NOMO-1 treated with DMSO at 0.1 percent for 48 hours (cell line): Measurements from ENCODE around the gene TRAPPC10.

Experiments used
- DNase-seq: peaks from one replicate; lab custom pipeline; 2025; ENCODE audit not compliant: unreplicated experiment; lab: John Stamatoyannopoulos, UW

The TRAPPC10 gene

GRCh38 chr21:44065428-44065827, 53.3 kb downstream of the TRAPPC10 start:
- peak; percentile 47 for DNase-seq

- DNase-seq = no peak
Observed at GRCh38 chr21:44066116-44066515, 54.0 kb downstream of the TRAPPC10 start.

DNA sequence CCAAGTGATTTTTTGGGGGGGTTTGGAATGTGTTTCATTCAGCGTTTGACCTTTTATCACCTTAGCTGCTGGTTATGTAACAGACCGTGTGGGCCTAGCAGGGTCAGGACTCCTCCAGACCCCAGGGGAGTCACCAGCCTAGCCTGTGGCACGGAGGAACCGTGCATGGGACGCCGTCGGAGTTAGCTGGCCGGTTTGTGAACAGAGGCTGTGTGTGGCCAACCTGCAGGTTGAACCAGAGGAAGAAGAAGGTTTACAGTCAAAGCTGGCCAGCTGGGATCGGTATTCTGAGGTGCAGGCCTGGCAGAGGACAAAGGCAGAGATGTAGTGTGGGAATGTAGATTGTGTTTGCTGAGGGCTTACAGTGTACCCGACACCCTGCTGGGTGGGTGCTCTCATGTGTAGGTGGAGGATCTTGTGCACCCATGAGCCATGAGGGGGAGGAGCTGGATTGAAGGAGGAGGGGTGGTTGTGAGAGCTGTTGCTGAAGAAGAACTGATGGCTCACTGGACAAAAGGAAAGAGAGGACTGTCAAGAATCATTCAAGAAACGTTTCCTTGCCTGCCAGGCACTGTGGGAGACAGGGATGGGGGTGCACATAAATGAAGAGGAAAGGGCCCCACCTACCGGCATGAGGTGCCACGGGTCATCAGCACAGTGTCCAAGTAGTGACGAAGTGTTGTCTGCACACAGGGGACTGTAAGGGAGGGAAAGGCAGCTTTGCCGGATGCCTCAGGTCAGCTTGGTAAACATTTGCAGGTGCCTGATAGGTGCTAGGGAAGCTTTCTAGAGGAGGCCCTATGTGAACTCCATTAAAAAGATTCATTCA, 55.1 kb downstream of the TRAPPC10 start:
- no peak for DNase-seq

GRCh38 chr21:44070391-44070790, 58.3 kb downstream of the TRAPPC10 start:
- DNase-seq = no peak

DNA sequence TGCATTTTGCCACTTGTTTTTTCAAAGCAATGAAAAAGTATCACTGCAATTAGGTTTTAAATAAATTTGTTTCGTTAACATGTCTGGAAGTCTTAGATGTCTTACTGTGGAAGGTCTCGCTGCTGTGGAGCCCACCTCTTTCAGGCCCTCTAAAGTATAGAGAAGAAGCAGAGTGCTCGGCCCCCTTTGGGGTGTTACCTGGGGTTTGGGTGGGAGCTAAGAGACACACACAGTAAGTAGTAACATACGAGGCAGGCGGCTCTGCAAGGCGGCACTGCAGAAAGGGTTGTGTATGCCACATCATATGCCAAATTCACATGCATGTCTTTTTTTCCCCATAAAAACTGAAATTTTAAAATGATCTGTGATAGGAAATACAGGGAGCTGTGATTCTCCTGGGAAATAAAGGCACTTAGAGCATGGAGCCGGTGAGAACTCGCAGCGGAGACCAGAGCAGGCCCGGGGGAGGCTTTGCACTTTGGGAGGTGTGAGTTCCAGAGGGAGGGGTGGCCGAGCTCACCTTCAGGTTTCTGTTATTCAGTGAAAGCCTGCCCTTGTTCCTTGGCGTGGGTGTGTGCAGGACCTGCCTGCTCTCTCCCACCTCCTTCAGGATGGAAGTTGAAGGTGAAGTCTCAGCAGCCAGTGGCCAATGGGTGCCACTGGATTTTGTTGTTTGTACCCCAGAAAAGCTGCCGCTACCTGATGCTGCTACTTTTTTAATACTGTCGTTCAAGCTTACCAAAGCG, 59.4 kb downstream of the TRAPPC10 start:
- DNase-seq = no peak

GRCh38 chr21:44072111-44072510, 60.0 kb downstream of the TRAPPC10 start:
- no peak for DNase-seq

- no peak for DNase-seq
Observed at GRCh38 chr21:44074315-44074958, 62.3 kb downstream of the TRAPPC10 start.

DNA sequence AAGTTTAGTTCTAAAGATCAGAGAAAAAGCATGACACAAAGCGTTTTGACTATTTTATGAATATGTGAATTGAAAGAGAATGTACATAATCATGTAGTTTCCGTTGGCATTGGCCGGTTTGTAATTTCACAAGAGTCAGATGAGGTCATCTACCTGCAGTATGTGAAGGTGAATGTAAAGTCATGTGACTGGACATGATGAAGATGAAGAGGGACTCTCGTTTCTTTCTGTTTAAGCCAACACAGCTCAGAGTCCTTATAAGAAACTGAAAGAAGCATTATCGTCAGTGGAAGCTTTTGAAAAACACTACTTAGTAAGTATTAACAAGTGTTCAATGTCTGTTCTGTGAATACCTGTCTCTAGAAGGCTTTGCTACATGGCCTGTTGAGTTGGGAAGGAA, 64.2 kb downstream of the TRAPPC10 start:
- no peak for DNase-seq

DNA sequence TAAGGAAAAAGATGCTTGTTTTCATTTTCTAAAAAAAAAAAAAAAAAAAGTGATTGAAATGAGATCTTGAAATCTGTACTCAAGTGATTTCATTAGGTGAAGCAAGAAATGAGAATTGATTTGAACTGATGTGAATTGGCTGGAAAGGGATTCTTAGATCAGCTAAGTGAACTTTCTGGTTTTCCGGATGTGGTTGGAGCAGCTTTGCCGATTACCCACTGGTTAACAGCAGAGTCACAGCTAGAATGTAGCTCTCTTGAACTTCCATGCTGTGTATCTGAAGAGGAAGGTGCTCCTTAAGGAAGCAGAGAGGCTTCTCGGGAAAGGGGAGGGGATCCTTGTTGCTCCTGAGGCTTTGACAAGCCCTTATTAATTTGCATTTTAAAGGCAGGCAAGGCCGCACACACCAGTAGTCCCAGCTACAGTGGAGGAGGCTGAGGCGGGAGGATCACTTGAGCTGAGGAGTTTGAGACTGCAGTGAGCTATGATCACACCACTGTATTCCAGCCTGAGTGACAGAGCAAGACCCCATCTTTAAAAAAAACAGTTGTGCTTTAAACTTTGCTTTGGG, 66.4 kb downstream of the TRAPPC10 start:
- DNase-seq = no peak

DNA sequence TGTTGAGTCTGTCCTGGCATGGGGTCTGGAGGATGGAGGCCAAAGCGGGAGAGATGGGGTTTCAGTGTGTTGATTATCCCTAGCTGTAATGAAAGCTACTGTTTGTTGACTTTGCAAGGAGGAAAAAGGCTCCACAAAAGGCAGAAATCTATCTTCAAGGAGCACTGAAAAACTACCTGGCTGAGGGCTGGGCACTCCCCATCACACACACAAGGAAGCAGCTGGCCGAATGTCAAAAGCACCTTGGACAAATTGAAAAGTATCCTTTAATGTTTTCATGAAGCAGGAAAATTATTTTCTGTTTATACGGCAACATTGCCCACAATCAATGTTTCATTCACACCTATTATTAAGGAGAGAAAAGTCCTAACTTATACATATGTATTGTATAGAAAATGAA, 67.3 kb downstream of the TRAPPC10 start:
- no peak for DNase-seq

- DNase-seq = no peak
Observed at GRCh38 chr21:44079846-44080245, 67.7 kb downstream of the TRAPPC10 start.

DNA sequence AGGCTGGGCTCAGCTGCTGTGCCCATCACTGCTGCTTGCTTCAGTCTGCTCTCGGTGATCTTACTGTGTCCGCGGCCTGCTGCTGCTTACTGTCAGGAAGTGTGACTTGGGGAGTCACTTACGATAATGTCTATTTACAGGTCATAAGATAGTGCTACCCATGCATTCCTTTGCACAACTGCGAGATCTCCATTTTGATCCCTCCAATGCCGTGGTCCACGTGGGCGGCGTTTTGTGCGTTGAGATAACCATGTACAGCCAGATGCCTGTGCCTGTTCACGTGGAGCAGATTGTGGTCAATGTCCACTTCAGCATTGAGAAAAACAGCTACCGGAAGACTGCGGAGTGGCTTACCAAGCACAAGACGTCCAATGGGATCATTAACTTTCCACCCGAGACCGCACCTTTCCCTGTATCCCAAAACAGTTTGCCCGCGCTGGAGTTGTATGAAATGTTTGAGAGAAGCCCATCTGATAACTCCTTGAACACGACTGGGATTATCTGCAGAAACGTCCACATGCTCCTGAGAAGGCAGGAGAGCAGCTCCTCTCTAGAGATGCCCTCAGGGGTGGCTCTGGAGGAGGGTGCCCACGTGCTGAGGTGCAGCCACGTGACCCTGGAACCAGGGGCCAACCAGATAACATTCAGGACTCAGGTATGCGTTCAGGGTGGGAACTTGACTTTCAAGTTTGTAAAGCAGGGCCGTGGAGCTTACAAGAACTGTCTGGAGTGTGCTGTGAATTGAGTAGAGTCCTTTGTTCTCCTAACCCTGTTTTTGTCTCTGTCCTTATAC, 70.7 kb downstream of the TRAPPC10 start:
- no peak for DNase-seq

DNA sequence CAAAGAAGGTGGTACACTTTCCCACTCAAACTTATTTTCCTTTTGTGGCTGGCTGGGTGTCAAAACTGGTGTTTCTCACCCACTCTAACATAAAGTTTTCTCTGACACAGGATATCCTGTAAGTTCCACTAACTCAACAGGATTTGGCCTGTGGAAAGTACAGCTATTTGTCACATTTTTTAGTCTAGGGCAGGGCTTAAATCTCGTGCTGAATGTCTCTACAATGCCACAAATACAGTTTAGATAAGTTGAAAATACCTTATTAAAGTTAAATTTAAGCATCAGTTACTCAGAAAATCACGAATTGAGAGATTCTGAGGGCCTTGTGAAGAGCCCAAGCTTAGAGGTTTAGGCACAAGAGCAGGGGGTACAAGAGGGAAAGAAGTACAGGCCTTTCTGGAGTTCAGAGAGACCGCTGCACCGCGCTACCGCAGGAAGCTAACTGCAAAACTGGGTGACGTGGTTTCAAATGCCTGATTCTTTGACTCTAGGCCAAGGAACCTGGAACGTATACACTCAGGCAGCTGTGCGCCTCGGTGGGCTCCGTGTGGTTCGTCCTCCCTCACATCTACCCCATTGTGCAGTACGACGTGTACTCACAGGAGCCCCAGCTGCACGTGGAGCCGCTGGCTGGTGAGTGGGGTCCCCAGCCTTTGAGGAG, 71.7 kb downstream of the TRAPPC10 start:
- no peak for DNase-seq

- DNase-seq = no peak
Observed at GRCh38 chr21:44084496-44085241, 72.6 kb downstream of the TRAPPC10 start.

GRCh38 chr21:44085491-44086321, 73.6 kb downstream of the TRAPPC10 start:
- no peak for DNase-seq

DNA sequence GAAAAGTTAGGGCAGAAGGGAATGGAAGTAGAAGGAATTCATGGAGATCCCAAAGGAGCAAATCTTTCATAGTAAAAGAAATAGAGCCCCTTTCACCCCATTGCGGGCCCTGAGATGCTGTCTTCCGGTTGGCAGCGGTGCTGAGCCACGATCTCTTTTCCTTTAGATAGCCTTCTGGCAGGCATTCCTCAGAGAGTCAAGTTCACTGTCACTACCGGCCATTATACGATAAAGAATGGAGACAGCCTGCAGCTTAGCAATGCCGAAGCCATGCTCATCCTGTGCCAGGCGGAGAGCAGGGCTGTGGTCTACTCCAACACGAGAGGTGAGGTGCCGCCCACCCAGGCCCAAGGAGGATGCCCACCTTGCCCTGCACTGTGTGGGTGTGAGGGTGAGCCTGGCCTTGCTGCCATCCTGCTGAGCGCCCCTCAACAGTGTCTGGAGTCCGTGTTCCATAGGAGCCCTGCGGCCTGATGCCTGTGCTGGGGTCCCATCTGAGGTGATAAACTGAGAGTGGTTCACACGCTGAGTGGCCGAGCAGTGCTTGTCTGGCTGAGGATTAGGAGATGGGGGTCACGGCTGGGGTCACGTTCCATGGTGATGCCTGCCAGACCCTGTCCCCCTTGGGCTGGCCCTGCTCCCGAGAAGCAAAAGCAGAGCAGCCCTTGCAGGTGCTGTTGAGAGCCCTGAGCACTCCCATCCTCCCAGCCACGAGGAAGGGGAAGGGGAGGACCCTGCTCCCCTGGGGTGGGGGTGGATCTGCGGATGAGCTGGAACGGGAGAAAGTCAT, 74.7 kb downstream of the TRAPPC10 start:
- no peak for DNase-seq

- no peak for DNase-seq
Observed at GRCh38 chr21:44087426-44088400, 75.6 kb downstream of the TRAPPC10 start.
